Measurements from ENCODE around the gene SLC35F3.

The SLC35F3 gene

GRCh38 chr1:234256359-234256758 lies 351.9 kb downstream of the SLC35F3 start:
- DNase-seq (ENCODE audit: low read depth in 2 of 2): no peak

DNA sequence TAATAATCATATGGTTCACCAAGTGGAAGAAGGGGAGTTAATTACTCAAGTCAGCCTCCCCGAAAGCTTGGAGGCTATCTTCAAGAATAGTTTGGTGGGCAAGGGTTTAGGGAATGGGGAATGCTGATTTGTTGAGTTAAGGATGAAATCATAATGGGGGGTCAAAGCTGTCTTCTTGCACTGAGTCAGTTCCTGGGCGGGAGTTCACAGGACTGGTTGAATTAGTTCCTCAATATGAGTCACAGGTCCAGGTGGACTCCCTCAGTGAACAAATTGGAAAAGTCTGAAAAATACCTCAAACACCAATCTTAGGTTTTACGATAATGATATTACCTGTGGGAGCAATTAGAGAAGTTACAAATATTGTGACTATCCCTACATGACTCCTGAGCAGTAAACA lies 353.6 kb downstream of the SLC35F3 start:
- DNase-seq (ENCODE audit: low read depth in 2 of 2): no peak

DNA sequence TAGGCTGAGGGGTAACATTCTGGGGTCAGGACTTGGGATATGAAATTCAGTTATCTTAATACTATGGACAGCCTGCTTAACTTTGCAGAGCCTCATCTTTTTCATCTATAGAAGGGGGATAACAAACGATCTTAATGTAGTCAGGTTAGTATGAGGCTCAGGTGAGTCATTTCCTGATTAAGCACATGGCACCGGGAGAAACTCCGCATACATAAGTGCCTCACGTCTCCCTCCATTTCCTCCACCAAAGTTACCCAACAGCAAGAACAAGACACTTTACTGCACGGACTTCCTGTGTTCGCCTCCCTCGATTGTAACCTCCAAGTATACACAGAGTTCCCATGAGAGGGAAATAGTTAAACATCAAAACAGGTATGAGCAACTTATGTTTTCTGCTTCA lies 356.1 kb downstream of the SLC35F3 start:
- no peak for DNase-seq (ENCODE audit: low read depth in 2 of 2)

DNA sequence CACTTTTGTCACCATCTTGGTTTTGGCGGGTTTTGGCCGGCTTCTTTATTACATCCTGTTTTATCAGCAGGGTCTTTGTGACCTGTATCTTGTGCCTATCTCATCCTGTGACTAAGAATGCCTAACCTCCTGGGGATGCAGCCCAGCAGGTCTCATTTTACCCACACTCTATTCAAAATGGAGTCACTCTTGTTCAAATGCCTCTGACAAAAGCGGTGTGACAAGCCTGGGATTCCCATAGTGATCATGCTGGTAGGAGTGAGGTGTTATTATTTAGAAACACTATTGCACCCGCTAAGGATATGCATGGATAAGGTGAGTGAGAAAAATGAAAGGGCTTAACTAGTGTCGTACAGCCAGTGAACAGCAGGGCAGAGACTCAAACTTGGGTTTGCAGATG lies 357.1 kb downstream of the SLC35F3 start:
- DNase-seq (ENCODE audit: low read depth in 2 of 2): no peak

- DNase-seq (ENCODE audit: low read depth in 2 of 2): no peak
Measured at GRCh38 chr1:234262007-234262753, 357.7 kb downstream of the SLC35F3 start.

GRCh38 chr1:234262754-234263105 lies 358.3 kb downstream of the SLC35F3 start:
- no peak for DNase-seq (ENCODE audit: low read depth in 2 of 2)

- DNase-seq (ENCODE audit: low read depth in 2 of 2): no peak
Measured at GRCh38 chr1:234264832-234265231, 360.4 kb downstream of the SLC35F3 start.

DNA sequence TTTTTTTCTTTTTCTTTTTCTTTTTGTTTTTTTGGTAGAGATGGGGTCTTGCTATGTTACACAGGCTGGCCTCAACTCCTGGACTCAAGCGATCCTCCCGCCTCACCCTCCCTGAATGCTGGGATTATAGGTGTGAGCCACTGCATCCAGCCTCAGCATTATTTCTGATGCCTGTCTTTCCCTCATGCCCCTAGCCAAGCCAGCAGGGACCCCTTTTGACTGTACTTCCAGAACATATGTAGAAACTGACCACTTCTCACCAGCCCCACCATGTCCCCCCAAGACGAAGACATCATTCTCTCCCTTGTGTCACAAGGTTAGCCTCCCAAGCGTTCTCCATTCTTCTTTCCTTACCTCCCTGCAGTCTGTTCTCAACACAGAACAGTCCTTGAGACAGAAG lies 360.8 kb downstream of the SLC35F3 start:
- no peak for DNase-seq (ENCODE audit: low read depth in 2 of 2)

DNA sequence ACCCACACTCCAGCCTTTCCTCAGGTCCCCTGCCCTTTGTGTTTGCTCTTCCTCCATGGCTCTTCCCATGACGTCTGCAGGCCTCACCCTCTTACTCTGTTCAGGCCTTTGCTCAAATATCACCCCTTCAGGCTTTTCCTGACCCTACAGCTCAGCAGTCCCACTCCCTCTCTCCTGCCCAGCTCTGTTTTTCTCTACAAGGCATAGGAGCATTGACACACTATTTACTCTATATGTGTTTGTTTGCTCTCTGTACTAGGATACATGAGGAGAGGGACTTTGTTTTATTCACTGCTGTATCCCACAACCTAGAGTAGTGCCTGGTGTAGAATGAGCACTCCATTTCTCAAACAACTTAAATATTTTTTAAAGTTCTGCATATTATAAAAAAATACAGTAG lies 361.4 kb downstream of the SLC35F3 start:
- no peak for DNase-seq (ENCODE audit: low read depth in 2 of 2)

DNA sequence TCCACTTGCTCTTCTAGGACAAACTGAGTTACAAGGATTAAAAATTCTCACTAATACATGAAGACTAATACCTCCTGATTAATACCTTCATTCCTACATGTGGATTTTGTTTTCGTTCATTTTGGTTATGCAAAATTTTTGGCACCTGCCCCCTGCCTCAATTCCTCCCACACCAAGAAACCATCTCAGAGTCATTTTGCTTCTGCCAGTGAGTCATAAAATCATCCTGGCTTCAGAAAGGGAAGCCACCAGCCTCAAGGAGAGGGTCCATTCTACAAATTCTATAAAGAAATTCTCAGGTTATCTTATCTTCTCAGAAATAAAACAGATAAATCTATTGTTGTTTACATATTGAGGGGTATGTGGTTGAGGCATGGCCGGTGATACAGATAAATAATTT lies 365.6 kb downstream of the SLC35F3 start:
- DNase-seq (ENCODE audit: low read depth in 2 of 2): no peak

GRCh38 chr1:234270581-234271242 lies 366.2 kb downstream of the SLC35F3 start:
- DNase-seq (ENCODE audit: low read depth in 2 of 2): no peak

DNA sequence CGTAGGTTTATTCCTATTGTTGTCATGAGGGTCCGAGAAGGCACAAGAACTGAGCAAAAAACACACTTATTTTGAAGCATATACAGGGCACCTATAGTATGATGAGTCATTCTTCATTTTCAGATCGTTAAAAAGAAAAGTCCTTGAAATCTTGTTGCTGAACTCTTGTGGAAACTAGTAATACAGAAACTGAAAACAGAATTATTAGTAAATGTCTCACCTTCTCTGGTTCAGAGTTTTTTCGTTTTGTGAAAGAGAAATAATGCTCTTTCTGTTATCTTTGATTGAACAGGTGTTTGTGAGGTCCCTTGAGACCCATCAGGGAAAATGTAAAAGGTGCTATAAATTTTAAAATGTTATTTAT lies 366.7 kb downstream of the SLC35F3 start:
- no peak for DNase-seq (ENCODE audit: low read depth in 2 of 2)

DNA sequence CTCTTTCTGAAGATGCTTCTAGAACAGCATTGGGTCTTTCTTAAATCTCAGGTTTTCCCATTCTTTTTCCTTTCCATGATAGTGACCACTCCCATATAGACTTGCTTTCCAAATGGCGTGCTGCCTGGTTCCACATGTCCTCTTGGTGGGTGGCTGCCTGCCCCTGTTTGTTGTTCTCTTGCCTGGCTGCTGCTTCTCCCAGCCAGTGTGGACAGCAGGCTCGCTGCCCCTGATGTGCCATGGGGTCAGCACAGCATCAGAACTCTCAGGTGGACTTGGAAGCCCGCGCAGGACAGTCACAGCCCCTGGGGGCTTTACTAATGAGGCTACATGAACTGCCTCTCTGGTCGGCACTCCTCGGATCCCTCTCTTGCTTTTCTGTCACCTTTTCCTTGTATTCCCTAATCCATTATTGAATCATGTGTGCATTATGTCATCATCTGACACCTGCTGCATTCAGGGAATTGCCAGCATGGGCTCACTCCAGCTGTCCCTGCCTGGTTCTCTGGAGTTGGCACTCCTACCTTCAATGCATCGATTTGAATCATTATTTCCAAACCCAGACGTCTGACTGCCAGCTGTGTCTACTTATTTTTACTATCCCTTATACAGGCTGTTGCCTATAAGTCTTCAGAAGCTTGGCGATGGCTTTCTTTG lies 368.3 kb downstream of the SLC35F3 start:
- no peak for DNase-seq (ENCODE audit: low read depth in 2 of 2)

- DNase-seq (ENCODE audit: low read depth in 2 of 2): no peak
Measured at GRCh38 chr1:234273981-234274380, 369.5 kb downstream of the SLC35F3 start.

DNA sequence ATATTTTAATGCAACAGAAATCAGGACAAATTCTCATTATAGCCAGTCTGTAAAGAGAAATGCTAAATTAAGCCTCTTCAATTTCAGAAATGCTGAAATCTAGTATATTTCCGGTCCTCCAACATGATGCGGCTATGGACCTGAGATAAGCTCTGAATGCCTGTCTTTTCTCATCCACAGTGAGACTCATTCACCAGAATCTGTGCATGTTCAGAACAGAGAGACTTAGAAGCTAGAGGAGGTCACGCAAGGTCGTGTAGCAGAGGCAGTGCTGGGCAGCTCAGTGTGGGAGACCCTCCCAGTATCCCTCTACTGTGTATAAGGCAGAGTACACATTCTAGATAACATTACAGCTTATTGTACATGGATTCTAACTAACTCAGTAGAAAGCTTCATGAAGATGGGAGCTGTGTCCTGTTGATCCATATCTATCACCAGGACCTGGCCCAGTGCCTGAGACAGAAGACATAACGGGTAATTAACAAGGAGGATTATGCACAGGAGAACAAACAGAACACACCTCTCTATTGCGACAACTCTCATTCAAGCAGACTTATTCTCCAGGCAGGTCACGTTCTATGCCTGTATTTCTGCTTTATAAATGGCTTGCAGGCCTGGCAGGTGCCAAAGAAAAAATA lies 371.8 kb downstream of the SLC35F3 start:
- DNase-seq (ENCODE audit: low read depth in 2 of 2): no peak

DNA sequence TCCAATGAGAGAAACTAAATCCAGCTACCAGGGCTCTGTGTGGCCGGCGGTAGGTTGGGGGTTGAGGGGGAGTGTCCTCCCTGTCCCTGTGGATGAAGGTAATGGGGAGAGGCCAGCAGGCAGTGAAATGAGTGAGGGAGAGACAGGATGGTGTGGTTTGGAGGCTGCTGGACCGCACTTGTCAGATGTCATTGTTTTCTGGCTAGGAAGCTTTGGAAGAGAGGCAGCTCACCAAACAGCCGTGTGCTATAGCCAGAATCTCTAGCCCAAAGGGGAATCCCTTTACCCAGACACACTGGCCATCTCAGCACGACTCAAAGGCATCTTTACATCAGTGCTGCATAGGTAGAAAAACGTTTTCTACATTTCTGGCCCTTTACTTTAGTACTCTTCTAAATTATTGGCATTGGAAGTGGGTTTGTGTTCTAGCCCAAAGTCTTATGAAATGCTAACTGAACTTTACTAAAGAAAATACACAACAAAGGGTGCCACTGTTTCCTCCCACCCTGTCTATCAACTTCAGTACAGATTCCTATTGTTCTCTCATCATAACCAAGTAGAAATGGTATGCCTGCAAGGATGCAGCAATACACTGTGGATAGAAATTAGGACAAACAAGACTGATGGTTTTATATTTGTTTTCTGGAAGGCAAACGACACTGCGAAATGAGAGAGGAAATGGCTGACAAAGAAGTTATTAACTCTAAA lies 372.8 kb downstream of the SLC35F3 start:
- DNase-seq (ENCODE audit: low read depth in 2 of 2): no peak

GRCh38 chr1:234279021-234279420 lies 374.5 kb downstream of the SLC35F3 start:
- no peak for DNase-seq (ENCODE audit: low read depth in 2 of 2)

GRCh38 chr1:234280500-234280899 lies 376.0 kb downstream of the SLC35F3 start:
- no peak for DNase-seq (ENCODE audit: low read depth in 2 of 2)

- no peak for DNase-seq (ENCODE audit: low read depth in 2 of 2)
Measured at GRCh38 chr1:234281826-234282489, 377.5 kb downstream of the SLC35F3 start.

- DNase-seq (ENCODE audit: low read depth in 2 of 2): no peak
Measured at GRCh38 chr1:234286206-234286605, 381.7 kb downstream of the SLC35F3 start.

GRCh38 chr1:234288946-234289345 lies 384.5 kb downstream of the SLC35F3 start:
- DNase-seq (ENCODE audit: low read depth in 2 of 2): no peak

All from stimulated activated CD8-positive, alpha-beta memory T cell treated with anti-CD3 and anti-CD28 coated beads, Interleukin-7, amount 100 ng/mL, for 1 hour (primary cell).